Fibroblast of gingiva (primary cell): ENCODE results near the gene CLEC11A.
"Not testable (repeated sequence)": the region's sequence is repeated elsewhere in the genome, so short reads cannot be mapped to it uniquely, and the experiment has no call there.

Experiments
- DNase-seq: peaks from one replicate; pipeline ENCODE4 v3.0.0-alpha.2; 2011; ENCODE audit warnings: low read depth

The CLEC11A gene

GRCh38 chr19:50759076-50759475, 35.9 kb downstream of the CLEC11A start:
- DNase-seq: not testable (repeated sequence)

- DNase-seq: no peak
Observed at GRCh38 chr19:50759886-50760285, 36.7 kb downstream of the CLEC11A start.

- not testable (repeated sequence) for DNase-seq
Observed at GRCh38 chr19:50761501-50761900, 38.3 kb downstream of the CLEC11A start.

- not testable (repeated sequence) for DNase-seq
Observed at GRCh38 chr19:50763521-50763920, 40.4 kb downstream of the CLEC11A start.

- DNase-seq: no peak
Observed at GRCh38 chr19:50764409-50764808, 41.2 kb downstream of the CLEC11A start.

GRCh38 chr19:50766746-50767145, 43.6 kb downstream of the CLEC11A start:
- DNase-seq: not testable (repeated sequence)

GRCh38 chr19:50767263-50767662, 44.1 kb downstream of the CLEC11A start:
- not testable (repeated sequence) for DNase-seq

- DNase-seq: no peak
Observed at GRCh38 chr19:50768277-50768676, 45.1 kb downstream of the CLEC11A start.

GRCh38 chr19:50770164-50770563, 47.0 kb downstream of the CLEC11A start, which contains the start of gene GPR32:
TSS of gene GPR32 (plus strand) at chr19:50770464. CDS start at chr19:50770601, 137 bp downstream.
- DNase-seq: not testable (repeated sequence)

- no peak for DNase-seq
Observed at GRCh38 chr19:50770888-50771287, 47.7 kb downstream of the CLEC11A start.

- no peak for DNase-seq
Observed at GRCh38 chr19:50772476-50772875, 49.3 kb downstream of the CLEC11A start.

GRCh38 chr19:50772912-50773311, 49.7 kb downstream of the CLEC11A start:
- not testable (repeated sequence) for DNase-seq

- not testable (repeated sequence) for DNase-seq
Observed at GRCh38 chr19:50773454-50773853, 50.3 kb downstream of the CLEC11A start.
